Hematopoietic multipotent progenitor cell treated with erythropoietin and hydrocortisone succinate and interleukin-3 and kit ligand, for 8 days (in vitro differentiated cells): ENCODE measurements around the gene SLC17A9.

Source experiments
- DNase-seq: peaks from one replicate; pipeline ENCODE4 v3.0.0-alpha.2; 2015

SLC17A9 gene

GRCh38 chr20:62940875-62941274, 11.6 kb upstream of the SLC17A9 start:
- DNase-seq, result no peak

DNA sequence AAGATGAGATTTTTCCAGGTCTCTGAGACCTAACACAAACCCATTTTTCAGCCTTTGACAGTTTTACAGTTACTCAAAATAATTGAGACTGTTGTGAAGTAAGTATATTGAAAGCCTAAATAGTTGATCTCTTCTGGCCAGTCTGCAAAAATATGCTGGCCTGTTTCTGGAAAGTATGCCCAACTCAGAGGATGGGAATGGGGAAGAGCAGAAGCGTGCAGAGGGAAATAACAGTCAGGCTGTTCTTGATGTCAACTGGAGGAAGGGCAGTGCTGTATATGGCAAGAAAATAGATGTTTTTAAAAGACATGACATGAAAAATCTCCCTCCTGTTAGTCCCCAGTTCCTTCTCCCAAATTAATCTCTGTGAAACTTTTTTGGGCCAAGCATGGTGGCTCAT, 10.7 kb upstream of the SLC17A9 start:
- DNase-seq, result no peak

DNA sequence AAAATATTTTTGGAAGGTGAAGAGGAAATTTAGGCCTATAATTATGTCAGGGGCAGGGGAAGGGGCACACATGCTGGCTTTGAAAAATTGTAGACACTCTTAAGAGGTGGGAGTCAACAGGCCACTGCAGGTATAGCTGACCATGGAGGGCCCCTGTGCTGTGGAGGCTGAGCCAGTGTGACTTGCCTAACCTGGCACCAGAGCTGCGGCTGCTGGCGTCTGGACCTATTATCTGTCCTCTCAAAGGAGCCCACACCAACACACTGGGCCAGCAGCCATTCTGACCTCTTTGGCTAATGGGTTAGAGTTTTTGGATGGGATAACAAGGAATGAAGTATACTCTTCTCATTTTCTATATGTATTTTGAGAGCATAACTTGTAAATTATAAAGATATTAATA, 10.1 kb upstream of the SLC17A9 start:
- no peak for DNase-seq

DNA sequence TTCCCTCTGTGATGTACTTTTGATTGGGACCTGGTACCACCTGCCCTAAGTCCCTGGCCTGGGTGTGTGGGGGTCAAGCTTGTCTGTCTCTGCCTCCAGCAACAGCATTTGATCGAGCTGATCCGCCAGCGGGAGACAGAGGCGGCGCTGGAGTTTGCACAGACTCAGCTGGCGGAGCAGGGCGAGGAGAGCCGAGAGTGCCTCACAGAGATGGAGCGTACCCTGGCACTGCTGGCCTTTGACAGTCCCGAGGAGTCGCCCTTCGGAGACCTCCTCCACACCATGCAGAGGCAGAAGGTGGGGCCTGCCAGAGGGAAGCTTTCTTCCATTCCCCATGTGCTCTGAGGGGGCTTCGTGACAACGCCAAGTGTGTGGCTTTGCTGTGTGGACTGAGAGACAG, 9.1 kb upstream of the SLC17A9 start:
- no peak for DNase-seq

- no peak for DNase-seq
Measured at GRCh38 chr20:62944184-62944583, 8.3 kb upstream of the SLC17A9 start.

- DNase-seq, result no peak
Measured at GRCh38 chr20:62944746-62945145, 7.8 kb upstream of the SLC17A9 start.

DNA sequence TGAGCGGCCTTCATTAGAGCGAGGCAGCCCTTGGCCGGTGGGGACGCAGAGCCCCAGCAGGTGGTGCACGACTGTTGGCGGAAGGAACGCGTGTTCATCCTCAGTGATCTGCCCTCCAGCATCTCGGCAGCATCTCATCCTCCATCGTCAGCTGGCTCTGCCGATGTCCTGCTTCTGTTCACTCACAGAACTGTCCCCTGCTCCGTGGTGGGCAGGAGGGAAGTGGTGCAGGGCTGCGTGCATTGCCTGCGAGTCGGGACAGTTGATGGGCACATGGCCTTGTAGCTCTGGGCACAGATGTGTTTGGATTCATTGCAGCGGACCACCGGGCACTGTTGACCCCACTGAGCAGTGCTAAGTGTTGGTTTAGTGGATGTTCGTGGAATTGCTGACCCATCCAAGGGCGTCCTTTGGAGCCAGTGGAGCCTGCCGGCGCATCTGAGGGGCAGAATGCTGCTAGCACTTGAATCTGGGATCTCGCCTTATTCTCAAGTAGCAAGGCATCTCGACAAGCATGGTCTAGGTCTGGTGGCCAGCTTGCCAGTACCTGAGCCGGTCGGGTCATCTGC, 6.7 kb upstream of the SLC17A9 start:
- no peak for DNase-seq

DNA sequence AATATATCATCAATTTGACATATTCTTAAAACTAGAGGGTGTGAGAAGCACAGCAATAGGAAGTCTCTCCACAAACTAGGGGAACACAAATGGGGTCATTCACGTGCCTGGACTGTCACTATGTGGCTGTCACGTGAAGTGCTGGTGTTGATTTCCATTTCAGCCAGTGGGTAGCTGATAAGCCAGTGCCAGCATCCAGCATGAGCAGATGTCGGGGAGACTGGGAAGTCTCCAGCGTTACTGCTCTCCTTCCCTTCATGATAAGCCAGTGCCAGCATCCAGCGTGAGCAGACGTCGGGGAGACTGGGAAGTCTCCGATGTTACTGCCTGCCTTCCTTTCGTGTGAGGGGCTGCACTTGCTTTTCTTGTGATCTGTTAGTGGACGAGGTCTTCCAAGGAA, 5.6 kb upstream of the SLC17A9 start:
- peak; percentile 79 for DNase-seq

GRCh38 chr20:62947532-62948300, 4.8 kb upstream of the SLC17A9 start:
- DNase-seq, result no peak

DNA sequence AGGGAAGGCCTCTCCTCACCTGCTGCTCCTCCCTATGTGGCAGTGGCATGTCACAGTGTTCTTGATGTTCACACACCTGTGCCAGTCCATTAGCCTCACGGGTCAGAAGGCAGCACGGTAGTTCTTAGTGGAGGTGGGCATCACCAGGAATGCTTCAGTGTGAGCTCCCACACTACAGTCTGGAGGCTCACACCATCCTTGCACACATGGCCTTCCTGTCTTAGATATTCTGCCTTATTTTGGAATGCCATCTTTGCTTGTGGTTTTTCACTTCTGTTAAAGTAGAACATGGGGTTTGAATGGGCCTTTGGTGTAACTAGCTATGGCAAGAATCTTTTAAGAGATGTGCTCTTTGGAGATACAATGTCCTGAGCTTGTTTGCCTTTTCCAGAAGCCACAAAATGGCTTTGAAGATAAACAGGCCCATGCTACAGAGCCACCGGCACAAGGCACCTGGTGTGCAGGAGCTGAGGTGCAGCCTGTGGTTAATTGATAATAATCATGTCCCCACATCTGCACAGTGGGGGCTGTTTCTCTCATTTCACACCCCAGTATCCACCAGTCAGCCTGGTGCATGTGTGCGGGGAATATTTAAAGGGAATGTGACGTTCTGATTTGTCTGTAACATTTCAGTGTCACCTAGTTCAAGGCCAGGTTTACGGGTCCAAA, 3.2 kb upstream of the SLC17A9 start:
- DNase-seq, result peak; percentile 46

DNA sequence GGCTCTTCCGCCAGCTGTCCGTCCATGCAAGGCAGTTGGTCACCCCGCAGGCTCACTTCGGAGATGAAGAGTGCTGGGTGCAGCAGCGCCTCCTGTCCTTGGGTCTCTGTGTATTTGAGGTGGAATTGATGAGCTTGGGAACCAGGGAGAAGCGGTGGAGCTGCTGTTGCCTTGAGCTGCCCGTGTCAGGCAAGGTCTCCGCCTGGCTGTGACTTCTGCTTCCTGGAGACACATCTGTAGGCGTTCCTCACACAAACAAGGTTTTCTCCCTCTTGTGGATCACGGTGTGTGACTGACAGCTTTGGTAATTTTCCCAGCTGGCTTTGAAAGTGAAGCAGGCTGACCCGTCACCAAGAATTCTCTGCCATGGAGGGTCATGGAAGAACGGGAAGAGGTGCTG, 2.5 kb upstream of the SLC17A9 start:
- DNase-seq, result no peak

- no peak for DNase-seq
Measured at GRCh38 chr20:62950741-62951140, 1.8 kb upstream of the SLC17A9 start.

- no peak for DNase-seq
Measured at GRCh38 chr20:62951143-62951895, 1.2 kb upstream of the SLC17A9 start.

- DNase-seq, result no peak
Measured at GRCh38 chr20:62951896-62952372, 575 bp upstream of the SLC17A9 start.

DNA sequence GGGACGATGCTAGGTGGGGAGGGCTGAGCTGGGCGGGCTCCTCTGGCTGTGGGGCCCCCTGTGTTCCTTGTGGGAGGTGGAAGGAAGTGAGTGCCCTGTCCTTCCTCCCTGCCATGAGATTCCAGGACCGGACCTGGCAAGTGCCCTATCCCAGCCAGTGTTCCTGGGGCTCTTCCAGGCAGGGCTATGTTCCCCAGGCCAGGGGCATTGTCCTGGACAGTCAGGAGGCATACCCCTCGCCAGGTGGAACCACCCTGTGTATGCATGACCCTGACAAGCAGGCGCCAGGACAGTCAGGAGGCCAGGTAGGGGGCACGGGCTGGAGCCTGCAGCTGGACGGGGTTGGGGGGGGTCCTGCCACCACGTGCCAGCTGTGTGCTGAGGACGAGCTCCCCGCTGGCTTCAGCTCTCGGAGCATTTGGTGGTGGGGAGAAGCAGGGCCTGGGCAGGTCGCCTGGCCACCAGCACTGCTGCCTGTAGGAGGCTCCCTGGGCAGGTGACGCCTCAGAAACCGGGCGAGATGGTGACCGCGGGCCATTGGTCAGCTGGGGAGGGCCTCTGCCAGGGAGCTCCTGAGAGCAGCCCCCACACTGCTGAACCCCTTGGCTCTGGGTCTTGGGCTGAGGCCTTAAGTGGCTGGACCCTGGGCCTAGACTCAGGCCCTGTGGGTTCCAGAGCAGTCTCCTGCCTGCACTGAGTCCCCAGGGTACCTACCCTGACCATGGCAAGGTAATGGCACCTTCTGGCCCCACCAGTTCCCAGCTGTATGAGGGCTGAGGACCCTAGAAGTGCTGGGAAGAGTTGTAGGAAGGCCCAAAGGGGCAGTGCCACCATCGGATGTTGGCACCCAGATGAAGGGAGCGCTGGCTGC, 694 bp downstream of the SLC17A9 start:
- no peak for DNase-seq

GRCh38 chr20:62953839-62954703, 1.6 kb downstream of the SLC17A9 start:
- DNase-seq, result peak; percentile 76

DNA sequence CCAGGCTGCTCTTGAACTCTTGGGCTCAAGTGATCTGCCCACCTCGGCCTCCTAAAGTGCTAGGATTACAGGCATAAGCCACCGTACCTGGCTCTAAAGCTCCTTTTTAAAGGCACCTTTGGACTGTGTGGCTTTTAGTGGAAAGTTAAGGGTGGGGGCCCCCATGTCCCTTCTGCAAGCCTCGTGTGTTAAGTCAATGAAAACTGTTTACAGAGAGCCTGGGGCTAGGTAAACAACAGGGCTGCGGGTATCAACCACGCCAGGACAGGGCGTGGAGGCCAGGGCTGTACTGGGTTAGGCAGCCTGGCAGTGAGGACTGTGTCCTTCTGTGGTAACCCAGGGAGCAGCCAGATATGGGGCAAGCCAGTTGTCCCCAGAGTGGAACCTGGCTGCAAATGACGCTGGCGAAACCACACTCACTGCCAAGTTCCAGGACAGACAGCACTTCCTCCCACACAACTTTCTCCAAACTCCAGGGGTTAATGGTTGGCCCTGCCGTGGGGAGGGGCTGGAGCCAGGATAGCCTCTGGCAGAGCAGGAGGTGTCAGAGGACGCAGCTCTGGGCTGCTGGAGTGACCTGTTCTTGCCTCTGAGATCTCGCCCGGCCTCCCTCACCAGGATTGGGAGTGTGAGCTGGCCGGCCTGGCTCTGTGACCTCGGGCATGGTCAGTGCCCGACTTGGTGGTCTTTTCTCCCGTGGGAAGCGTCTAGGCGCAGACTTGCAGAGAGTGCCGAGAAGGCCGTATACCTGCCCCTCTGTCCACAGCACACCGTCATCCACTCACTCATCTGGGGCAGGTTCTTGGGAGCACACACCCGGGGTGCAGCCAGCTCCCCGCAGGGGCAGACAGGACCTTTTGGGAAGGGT, 3.2 kb downstream of the SLC17A9 start:
- DNase-seq, result peak; percentile 25

GRCh38 chr20:62956387-62957135, 4.1 kb downstream of the SLC17A9 start:
- DNase-seq, result no peak
